ENCODE data around the gene USHBP1.
"Not testable (repeated sequence)": the region's sequence is repeated elsewhere in the genome, so short reads cannot be mapped to it uniquely, and the experiment has no call there.

Gene USHBP1

GRCh38 chr19:17295551-17295950, 31.0 kb upstream of the USHBP1 start:
- DNase-seq: not testable (repeated sequence)

DNA sequence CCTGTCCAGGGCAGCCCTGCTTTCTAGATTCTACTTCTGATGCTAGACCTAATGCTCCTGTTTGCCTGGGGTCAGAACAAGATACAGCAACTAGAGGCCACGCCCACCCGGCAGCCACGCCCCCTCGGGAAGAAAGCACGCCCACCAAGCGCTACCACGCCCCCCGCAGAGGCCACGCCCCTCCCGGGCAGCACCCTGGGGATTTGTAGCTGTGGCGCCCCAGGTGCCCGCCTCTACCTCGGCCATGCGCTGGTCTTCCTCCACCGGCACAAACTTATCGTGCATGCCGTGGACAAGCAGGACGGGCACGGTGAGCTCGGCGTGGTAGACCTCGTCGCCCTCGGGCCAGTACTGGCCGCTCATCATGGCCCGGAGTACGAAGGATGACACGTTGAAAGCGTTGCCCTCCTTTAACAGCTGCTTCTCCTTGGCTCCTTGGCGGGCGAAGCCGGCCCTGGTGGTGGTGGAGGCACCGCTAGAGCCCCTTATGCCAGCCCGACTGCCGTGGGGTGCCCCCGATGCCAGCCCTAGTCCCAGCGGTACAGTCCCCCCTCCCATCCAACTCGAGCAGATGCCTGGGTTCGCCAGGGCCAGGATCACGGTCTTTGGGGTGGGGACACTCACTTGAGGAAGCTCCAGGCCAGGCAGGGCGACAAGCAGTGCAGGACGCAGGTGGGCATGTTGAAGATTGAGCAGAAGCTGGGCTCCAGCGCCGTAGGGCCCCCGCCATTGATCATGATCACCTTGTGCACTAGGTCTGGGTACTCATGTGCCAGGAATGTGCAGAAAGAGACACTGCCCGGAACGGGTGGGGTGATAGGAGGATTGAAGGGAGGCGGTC, 29.7 kb upstream of the USHBP1 start:
- peak in 4 of 6 experiments; percentile 17 to 39 (median 20) for DNase-seq

DNA sequence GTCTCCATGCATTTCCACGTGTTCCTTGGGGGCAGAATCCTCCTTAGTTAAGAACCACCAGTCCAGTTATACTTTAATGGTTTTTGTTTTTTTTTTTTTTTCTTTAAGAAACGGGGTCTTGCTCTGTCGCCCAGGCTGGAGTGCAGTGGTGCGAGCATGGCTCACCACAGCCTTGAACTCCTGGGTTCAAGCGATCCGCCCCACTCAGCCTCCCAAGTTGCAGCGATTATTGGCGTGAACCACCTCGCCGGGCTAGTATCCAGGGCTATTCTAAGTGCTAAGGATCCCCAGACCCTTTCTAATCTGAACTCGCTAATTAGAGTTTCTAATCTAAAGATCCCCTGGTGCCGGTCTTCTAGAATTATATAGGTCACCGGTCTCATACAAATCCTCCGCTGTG, 29.1 kb upstream of the USHBP1 start:
- DNase-seq: no peak

DNA sequence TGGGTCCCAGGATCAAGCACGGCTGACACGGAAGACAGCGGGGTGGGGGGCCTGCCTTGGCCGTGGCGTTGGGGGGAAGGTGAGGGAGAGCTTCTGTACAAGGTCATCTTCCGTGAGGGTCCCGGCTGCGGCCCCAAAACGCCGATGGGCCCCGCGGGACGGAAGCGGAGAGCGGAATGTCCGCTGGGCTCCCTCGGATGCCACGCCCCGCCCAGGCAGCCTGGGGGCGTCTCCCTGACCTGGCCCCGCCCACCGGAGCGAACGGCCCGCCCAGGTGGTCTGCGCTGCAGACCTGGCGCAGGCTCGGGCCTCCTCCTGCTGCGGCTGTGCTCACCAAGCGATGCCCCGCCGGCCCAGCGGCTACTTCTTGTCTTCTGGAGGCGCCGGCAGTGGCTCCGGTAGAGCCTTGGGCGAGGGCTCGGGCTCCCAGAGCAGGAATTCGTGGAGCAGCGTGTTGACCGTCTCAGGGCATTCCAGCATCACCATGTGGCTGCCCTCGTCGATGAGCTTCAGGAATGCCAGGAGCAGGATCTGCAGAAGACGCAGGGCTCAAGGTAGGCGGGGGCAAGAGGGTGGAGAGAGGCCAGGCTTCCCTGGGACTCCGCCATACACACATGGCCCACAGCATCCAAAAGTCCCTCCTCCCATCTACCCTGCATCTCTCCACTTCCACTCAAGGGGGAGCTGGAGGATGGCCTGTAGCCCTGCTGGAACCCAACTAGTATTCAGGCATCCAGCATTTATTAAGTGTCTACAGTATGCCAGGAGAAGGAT, 27.9 kb upstream of the USHBP1 start:
- DNase-seq: peak; percentile 69 to 80 (median 73)

DNA sequence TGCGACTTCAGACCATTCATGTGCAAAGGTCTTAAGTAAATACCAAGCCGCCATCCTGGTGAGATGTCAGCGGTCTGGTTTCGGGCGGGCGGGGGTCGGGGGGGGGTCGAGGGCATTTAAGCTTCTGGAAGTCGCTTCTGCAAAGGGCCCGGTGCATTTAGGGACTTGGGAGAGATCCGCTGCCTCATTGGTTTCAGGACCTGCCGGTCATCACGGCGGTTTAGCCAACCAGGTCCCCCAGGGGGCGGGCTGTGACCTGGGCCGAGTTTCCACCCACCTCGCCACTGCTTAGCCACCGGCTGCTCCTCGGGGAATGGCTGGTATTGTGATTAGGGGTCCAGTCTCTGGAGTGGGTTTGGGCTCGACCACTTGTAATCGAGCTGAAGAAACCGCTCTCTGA, 24.9 kb upstream of the USHBP1 start:
- DNase-seq: peak in 2 of 6 experiments; percentile 12 to 13

GRCh38 chr19:17286752-17287151, 22.2 kb upstream of the USHBP1 start:
- DNase-seq: no peak

GRCh38 chr19:17286263-17286662, 21.7 kb upstream of the USHBP1 start:
- no peak for DNase-seq

GRCh38 chr19:17285415-17286135, 21.0 kb upstream of the USHBP1 start:
- no peak for DNase-seq

DNA sequence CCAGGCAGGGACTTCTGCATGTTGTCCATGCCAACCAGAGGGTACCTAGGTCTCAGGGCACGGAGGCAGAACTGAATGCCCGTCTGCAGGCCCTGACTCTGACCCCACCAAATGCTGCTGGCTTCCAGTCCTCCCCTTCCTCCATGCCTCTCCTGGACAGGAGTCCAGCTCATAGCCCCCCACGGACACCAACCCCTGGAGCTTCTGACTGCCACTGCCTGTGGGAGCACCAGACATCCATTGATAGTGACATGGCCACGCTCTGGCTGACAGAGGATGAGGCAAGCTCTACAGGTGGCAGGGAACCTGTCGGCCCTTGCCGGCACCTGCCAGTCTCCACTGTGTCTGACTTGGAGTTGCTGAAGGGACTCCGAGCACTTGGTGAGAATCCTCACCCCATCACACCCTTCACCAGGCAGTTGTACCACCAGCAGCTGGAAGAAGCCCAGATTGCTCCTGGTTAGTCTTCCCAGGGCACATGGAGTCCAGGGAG, 19.0 kb upstream of the USHBP1 start:
- DNase-seq: no peak

DNA sequence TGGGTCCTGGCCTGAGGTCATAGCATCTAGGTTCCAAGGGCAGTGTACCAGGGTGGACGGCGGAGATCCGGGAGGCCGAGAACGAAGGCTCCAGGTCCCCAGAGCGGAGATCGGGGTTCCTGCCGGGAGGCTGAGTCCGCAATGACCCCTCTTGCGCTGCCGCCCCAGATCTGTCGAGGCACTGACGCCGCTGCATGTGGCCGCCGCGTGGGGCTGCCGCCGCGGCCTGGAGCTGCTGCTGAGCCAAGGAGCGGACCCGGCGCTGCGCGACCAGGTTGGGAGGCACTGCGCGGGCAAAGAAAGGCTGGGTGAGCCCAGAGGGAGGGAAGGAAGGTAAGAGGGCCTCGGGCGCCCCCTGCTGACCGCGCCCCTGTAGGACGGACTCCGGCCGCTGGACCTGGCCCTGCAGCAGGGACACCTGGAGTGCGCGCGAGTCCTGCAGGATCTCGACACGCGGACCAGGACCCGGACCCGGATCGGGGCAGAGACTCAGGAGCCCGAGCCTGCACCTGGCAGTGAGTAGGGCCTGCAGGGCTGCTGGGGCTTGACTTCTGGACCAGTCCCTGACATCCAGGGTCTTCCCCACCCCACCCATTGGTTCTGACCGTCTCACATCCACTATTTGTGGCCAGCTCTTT, 18.1 kb upstream of the USHBP1 start:
- DNase-seq: peak; percentile 47 to 74 (median 69)

DNA sequence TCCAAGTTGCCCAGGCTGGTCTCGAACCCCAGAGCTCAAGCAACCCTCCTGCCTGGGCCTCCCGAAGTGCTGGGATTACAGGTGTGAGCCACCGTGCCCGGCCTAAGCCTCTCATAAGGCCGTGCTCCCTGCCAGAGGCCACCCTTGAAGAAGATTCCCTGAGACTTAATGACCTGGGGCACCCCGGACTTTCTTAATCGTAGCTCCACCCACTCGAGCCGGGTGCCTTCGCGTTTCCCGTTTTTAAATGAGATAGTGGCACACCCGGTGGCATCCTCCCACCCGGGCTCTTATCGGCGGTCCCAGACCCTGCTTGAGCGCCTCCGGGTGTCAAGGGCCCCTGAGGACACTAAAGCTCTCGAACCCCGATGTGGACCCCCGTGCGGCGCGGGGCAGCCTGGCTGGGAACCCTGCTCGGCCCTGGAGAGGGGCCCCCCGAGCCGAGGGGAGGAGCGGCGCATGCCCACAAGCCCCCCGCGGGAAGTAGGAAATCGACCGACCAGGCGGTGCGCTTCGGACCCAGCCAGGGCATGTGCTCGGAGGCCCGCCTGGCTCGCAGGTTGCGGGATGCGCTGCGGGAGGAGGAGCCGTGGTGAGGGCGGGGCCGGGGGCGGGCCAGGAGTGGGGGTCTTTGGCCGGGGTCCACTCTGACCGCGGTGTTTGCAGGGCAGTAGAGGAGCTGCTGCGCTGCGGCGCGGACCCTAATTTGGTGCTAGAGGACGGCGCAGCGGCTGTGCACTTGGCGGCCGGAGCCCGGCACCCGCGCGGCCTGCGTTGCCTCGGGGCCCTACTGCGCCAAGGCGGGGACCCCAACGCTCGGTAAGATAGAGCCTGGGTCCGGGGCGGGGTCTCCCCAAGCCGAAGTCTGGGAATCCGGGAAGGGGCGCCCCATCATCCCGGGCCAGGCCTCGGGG, 17.1 kb upstream of the USHBP1 start, which contains the start of gene ANKLE1:
Gene ANKLE1, plus strand, starts transcription at position 511 of the 914 bp plus-strand sequence. Its CDS starts 20 bp downstream, at position 531.
- DNase-seq: peak in 2 of 6 experiments; percentile 15 to 28

- DNase-seq: no peak
Observed at GRCh38 chr19:17279436-17279835, 14.9 kb upstream of the USHBP1 start.

GRCh38 chr19:17275441-17276175, 11.1 kb upstream of the USHBP1 start:
- DNase-seq: no peak

- DNase-seq: not testable (repeated sequence)
Observed at GRCh38 chr19:17274892-17275291, 10.3 kb upstream of the USHBP1 start.

- DNase-seq: no peak
Observed at GRCh38 chr19:17268754-17269153, 4.2 kb upstream of the USHBP1 start.

DNA sequence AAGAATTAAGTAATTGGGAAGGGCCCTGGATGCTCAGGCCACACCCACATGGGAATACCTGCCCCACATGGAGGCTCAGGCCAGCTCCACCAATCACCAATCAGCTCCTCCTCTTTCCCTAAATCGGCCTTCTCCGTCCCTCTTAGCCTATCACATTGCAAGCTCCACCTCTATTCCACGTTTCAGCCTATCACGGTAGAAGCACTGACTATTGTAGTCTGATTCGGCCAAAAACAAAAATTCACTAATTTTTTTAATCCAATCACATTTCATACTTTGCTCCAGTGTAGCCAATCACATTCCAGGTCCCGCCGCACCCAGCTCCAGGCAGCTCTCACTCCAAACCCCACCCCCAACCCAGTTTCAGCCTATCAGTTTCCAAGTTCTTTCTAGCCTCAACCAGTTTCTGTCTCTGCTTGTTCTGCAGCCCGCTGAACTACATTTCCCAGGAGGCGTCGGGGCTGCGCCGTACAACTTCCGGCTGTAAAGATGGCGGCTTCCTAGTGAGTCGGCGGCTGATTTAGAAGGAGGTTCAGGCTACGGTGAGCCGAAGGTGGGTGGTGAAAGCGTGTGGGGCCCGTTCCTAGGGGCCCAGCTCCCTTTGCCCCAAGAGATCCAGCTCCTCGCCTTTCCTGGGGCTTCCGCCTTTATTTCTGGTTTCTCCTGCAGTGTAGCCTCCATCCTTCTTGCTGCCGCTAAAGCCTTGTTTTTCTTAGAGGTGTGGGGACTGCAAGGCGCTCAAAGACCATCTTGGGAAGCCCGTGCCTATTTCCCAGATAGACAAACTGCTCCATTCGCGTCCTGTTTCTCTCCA, 2.6 kb upstream of the USHBP1 start, which contains the start of gene BABAM1:
Gene BABAM1, plus strand, starts transcription at position 469 of the 814 bp plus-strand sequence. CDS start 1,364 bp downstream, outside the sequence.
- peak; percentile 84 to 98 (median 96) for DNase-seq

DNA sequence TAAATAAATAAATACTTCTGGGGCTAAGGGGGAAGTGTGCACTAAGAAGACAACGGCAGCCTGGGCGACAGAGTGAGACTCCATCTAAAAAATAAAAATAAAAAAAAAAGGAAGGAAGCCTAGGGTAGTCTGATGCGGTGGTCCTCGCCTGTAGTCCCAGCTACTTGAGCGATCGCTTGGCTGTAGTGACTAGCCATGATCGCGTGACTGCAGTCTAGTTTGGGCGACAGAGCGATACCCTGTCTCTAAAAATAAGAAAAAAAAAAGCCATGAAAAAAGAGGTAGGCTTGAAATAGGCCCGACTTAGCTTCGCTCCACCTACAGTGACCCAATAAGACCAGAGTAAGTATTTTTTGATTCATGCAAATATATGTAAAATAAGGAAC, 2.0 kb upstream of the USHBP1 start:
- no peak for DNase-seq

- no peak for DNase-seq
Observed at GRCh38 chr19:17266026-17266425, 1.5 kb upstream of the USHBP1 start.

Measured in stimulated activated naive CD4-positive, alpha-beta T cell (primary cell).